Measurements from ENCODE around the gene ALDH1A3.

- no peak for TF ChIP-seq SPI1 (IDR thresholded peaks at IDR 0.05; ENCODE audit: borderline replicate concordance, low read depth)
- no peak for TF ChIP-seq POLR2AphosphoS5 (IDR thresholded peaks at IDR 0.05; ENCODE audit: low read depth)
- TF ChIP-seq, protein P1, sequence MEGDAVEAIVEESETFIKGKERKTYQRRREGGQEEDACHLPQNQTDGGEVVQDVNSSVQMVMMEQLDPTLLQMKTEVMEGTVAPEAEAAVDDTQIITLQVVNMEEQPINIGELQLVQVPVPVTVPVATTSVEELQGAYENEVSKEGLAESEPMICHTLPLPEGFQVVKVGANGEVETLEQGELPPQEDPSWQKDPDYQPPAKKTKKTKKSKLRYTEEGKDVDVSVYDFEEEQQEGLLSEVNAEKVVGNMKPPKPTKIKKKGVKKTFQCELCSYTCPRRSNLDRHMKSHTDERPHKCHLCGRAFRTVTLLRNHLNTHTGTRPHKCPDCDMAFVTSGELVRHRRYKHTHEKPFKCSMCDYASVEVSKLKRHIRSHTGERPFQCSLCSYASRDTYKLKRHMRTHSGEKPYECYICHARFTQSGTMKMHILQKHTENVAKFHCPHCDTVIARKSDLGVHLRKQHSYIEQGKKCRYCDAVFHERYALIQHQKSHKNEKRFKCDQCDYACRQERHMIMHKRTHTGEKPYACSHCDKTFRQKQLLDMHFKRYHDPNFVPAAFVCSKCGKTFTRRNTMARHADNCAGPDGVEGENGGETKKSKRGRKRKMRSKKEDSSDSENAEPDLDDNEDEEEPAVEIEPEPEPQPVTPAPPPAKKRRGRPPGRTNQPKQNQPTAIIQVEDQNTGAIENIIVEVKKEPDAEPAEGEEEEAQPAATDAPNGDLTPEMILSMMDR (IDR thresholded peaks at IDR 0.05; ENCODE audit: insufficient read depth, low read length): no peak
- no peak for TF ChIP-seq GABPA (IDR thresholded peaks at IDR 0.05; ENCODE audit: low read depth)
Observed at GRCh38 chr15:100893964-100894295, 14.3 kb downstream of the ALDH1A3 start.

Measured in HL-60 (cell line).